ENCODE measurements around the gene KCNE1. TPM values are rescaled to one million over a fixed set of nuclear protein-coding genes. Genes with fewer than 3 reads are reported as not detected.

KCNE1 gene
- total and polyA plus RNA-seq, 2 of the 13 experiments (the other 11 are each of a cell fraction or from before 2014, with no cell fraction given) = 0.35 TPM; not detected in 1

- peak; percentile 90 for TF ChIP-seq ZBTB37 (CRISPR knock-in tag; IDR thresholded peaks at IDR 0.05)
- TF ChIP-seq, protein P1, sequence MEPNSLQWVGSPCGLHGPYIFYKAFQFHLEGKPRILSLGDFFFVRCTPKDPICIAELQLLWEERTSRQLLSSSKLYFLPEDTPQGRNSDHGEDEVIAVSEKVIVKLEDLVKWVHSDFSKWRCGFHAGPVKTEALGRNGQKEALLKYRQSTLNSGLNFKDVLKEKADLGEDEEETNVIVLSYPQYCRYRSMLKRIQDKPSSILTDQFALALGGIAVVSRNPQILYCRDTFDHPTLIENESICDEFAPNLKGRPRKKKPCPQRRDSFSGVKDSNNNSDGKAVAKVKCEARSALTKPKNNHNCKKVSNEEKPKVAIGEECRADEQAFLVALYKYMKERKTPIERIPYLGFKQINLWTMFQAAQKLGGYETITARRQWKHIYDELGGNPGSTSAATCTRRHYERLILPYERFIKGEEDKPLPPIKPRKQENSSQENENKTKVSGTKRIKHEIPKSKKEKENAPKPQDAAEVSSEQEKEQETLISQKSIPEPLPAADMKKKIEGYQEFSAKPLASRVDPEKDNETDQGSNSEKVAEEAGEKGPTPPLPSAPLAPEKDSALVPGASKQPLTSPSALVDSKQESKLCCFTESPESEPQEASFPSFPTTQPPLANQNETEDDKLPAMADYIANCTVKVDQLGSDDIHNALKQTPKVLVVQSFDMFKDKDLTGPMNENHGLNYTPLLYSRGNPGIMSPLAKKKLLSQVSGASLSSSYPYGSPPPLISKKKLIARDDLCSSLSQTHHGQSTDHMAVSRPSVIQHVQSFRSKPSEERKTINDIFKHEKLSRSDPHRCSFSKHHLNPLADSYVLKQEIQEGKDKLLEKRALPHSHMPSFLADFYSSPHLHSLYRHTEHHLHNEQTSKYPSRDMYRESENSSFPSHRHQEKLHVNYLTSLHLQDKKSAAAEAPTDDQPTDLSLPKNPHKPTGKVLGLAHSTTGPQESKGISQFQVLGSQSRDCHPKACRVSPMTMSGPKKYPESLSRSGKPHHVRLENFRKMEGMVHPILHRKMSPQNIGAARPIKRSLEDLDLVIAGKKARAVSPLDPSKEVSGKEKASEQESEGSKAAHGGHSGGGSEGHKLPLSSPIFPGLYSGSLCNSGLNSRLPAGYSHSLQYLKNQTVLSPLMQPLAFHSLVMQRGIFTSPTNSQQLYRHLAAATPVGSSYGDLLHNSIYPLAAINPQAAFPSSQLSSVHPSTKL (CRISPR knock-in tag; IDR thresholded peaks at IDR 0.05) = peak; percentile 42; the same call in 1 of the 2 replicates
- TF ChIP-seq HES4 (CRISPR knock-in tag; IDR thresholded peaks at IDR 0.05; ENCODE audit: borderline replicate concordance) = no peak
- TF ChIP-seq CEBPB (IDR thresholded peaks at IDR 0.05; ENCODE audit: borderline replicate concordance, low read depth, low read length) = peak; percentile 63; the same call in 1 of the 2 replicates
- peak; percentile 88 for TF ChIP-seq ZBTB34 (CRISPR knock-in tag; IDR thresholded peaks at IDR 0.05)
- TF ChIP-seq XBP1 (CRISPR knock-in tag; IDR thresholded peaks at IDR 0.05) = no peak
- TF ChIP-seq ZNF724P (CRISPR knock-in tag; IDR thresholded peaks at IDR 0.05; ENCODE audit: borderline replicate concordance) = no peak
- TF ChIP-seq ZNF296 (CRISPR knock-in tag; conservative IDR thresholded peaks at IDR 0.05) = no peak
Observed at GRCh38 chr21:34528131-34528561, 16.1 kb upstream of the KCNE1 start (continued).
